Hepatocyte (in vitro differentiated cells): Measurements from ENCODE around the gene SRPK1.

Experiments
- EZH2phosphoT487 ChIP-seq: fragments of 200-600 bp; sonication (generic); IDR thresholded peaks from one replicate; pipeline ENCODE4 v1.6.1; 2018; ENCODE audit warnings: antibody characterized with exemption, mild to moderate bottlenecking, low read depth, moderate library complexity; ENCODE audit not compliant: unreplicated experiment, severe bottlenecking
- TF ChIP-seq, protein P1 (sequence below): fragments of 200-600 bp; sonication (generic); IDR thresholded peaks from 2 replicates; pipeline ENCODE4 v1.5.1; 2016; ENCODE audit warnings: antibody characterized with exemption, mild to moderate bottlenecking; ENCODE audit not compliant: poor library complexity

DNA sequence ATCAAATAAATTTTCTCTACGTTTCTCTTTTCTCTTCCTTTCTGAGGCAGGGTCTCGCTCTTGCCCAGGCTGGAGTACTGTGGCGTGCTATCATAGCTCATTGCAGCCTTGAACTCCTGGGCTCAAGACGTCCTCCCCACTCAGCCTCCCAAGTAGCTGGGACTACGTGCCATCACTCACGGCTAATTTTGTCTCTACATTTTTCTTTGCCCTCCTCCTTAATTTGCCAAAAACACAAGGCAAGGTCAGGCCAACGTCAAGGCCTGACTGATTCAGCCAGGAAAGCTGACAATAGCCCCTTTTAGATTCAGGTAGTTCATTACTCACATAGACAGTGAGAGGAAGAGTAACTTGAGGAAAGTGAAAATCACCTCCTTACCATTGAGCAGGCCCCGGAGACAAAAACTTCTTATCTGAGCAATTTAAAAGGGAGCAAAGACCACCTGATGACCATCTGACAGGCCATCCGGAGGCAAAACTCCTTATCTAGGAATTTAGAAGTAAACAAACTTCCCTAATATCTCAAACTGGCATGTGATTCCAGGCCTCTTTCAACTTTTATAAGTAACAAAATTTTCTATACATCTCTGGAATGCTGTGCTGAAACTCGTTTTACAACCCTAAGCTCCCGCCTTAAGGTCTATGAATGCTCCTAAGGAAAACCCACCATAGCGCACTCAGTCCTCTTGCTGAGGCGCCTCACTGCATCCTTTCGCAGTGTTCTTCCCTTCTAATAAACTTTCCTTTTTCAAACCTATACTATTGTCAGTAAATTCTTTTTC, 42.1 kb upstream of the SRPK1 start:
- TF ChIP-seq, protein P1, sequence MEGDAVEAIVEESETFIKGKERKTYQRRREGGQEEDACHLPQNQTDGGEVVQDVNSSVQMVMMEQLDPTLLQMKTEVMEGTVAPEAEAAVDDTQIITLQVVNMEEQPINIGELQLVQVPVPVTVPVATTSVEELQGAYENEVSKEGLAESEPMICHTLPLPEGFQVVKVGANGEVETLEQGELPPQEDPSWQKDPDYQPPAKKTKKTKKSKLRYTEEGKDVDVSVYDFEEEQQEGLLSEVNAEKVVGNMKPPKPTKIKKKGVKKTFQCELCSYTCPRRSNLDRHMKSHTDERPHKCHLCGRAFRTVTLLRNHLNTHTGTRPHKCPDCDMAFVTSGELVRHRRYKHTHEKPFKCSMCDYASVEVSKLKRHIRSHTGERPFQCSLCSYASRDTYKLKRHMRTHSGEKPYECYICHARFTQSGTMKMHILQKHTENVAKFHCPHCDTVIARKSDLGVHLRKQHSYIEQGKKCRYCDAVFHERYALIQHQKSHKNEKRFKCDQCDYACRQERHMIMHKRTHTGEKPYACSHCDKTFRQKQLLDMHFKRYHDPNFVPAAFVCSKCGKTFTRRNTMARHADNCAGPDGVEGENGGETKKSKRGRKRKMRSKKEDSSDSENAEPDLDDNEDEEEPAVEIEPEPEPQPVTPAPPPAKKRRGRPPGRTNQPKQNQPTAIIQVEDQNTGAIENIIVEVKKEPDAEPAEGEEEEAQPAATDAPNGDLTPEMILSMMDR: no peak
- TF ChIP-seq EZH2phosphoT487: no peak
